GM12878 (cell line): ENCODE data around the gene MRTFA. TPM values are rescaled to one million over a fixed set of nuclear protein-coding genes. Genes with fewer than 3 reads are reported as not detected.

Experiments
- ATAC-seq: fragments of 200-7000 bp; cut with Tn5 transposase; 3 replicates; pipeline ENCODE4 v1.9.1; 2020; ENCODE audit warnings: mild to moderate bottlenecking, moderate library complexity
- BruUV-seq: library from RNA; stranded (reverse); fragments of 400-500 nt; replicated peaks from 2 replicates; lab custom pipeline; 2021; lab: Mats Ljungman, UMichigan
- CTCF ChIA-PET: fragments of 300-600 bp; sonication (Branson Sonifier 250); formaldehyde crosslinking; extraction: SDS; loops from one replicate; lab custom pipeline; 2021; ENCODE audit warnings: inconsistent platforms; lab: Yijun Ruan, JAX
- POLR2A ChIA-PET: fragments of 350-600 bp; formaldehyde crosslinking; extraction: SDS; loops from one replicate; lab custom pipeline; 2021; ENCODE audit warnings: inconsistent platforms; lab: Charles Lee
- RAD21 ChIA-PET: fragments of 300-600 bp; sonication (Branson Sonifier 250); formaldehyde crosslinking; loops from one replicate; lab custom pipeline; 2023; ENCODE audit warnings: antibody characterized with exemption; ENCODE audit not compliant: unreplicated experiment; lab: Charles Lee
- SMC1A ChIA-PET: fragments of 300-600 bp; sonication (Branson Sonifier 250); formaldehyde crosslinking; loops from one replicate; lab custom pipeline; 2023; ENCODE audit not compliant: unreplicated experiment, uncharacterized antibody; lab: Charles Lee
- DNase-seq: peaks from one replicate; pipeline ENCODE4 v3.0.0-alpha.2; 2011; ENCODE audit warnings: low read depth, low spot score
- FAIRE-seq: peaks from 3 replicates; lab custom pipeline; 2011; peaks lifted over from hg19 to GRCh38; lab: Jason Lieb, UNC
- H2AFZ ChIP-seq: 2 replicates; pipeline ENCODE4 v1.6.0; 2011; ENCODE audit warnings: low read depth, low read length, control low read depth; ENCODE audit not compliant: control insufficient read depth
- H3K27ac ChIP-seq: 2 replicates; pipeline ENCODE4 v1.5.1; 2011; ENCODE audit warnings: control low read depth; ENCODE audit not compliant: control insufficient read depth, insufficient read depth
- H3K27me3 ChIP-seq, 2 experiments: replicated peaks in 1 of 2; 2 replicates each; pipeline versions ENCODE4 v1.6.0 to v1.6.1; 2011; ENCODE audit warnings: low read length in 1 of 2; ENCODE audit not compliant: control insufficient read depth in 2 of 2, insufficient read depth in 2 of 2
- H3K36me3 ChIP-seq, 2 experiments: 2 replicates each; pipeline ENCODE4 v1.5.1; 2011; ENCODE audit warnings: low read length in 1 of 2; ENCODE audit not compliant: control insufficient read depth in 2 of 2, insufficient read depth in 2 of 2
- H3K4me1 ChIP-seq: 2 replicates; pipeline ENCODE4 v1.6.1; 2011; ENCODE audit warnings: mild to moderate bottlenecking, low read length, moderate library complexity, mixed read lengths; ENCODE audit not compliant: control insufficient read depth, insufficient read depth
- H3K4me2 ChIP-seq: 2 replicates; pipeline ENCODE4 v1.6.0; 2011; ENCODE audit warnings: control low read depth; ENCODE audit not compliant: control insufficient read depth, insufficient read depth
- H3K4me3 ChIP-seq: fragments of 200-600 bp; sonication (generic); 2 replicates; pipeline ENCODE4 v1.5.1; 2016
- H3K79me2 ChIP-seq: 2 replicates; pipeline ENCODE4 v1.6.0; 2011; ENCODE audit warnings: low read length; ENCODE audit not compliant: control insufficient read depth, insufficient read depth
- H3K9ac ChIP-seq: 2 replicates; pipeline ENCODE4 v1.8.0; 2011; ENCODE audit warnings: low read length, control low read depth, mixed read lengths; ENCODE audit not compliant: control insufficient read depth, insufficient read depth
- H3K9me3 ChIP-seq: replicated peaks from 3 replicates; pipeline ENCODE4 v1.5.1; 2011; ENCODE audit warnings: mild to moderate bottlenecking, low read length; ENCODE audit not compliant: control insufficient read depth, insufficient read depth
- H4K20me1 ChIP-seq: 2 replicates; pipeline ENCODE4 v1.6.0; 2011; ENCODE audit not compliant: control insufficient read depth, insufficient read depth
- EED ChIP-seq: sonication (generic); IDR thresholded peaks from 2 replicates; pipeline ENCODE4 v1.6.1; 2016; ENCODE audit warnings: antibody characterized with exemption, low read depth
- KDM1A ChIP-seq: fragments of 200-600 bp; sonication (generic); IDR thresholded peaks from 2 replicates; pipeline ENCODE4 v1.6.1; 2016; ENCODE audit warnings: borderline replicate concordance
- NR2C1 ChIP-seq: fragments of 450-650 bp; IDR thresholded peaks from 2 replicates; pipeline ENCODE4 v1.6.1; 2017; ENCODE audit warnings: antibody characterized with exemption, mild to moderate bottlenecking, moderate library complexity
- NRF1 ChIP-seq: conservative IDR thresholded peaks from 2 replicates; pipeline ENCODE4 v1.6.1; 2011; ENCODE audit warnings: mild to moderate bottlenecking, low read depth, low read length, improper control_type of control experiment
- POU2F2 ChIP-seq: IDR thresholded peaks from 3 replicates; pipeline ENCODE4 v1.6.1; 2011; ENCODE audit warnings: low read depth, mild to moderate bottlenecking, low read length, borderline replicate concordance
- RAD51 ChIP-seq: fragments of 450-650 bp; IDR thresholded peaks from 2 replicates; pipeline ENCODE4 v1.6.1; 2016; ENCODE audit warnings: moderate library complexity, mild to moderate bottlenecking, inconsistent platforms
- RCOR1 ChIP-seq: conservative IDR thresholded peaks from 2 replicates; pipeline ENCODE4 v1.6.1; 2012; ENCODE audit warnings: low read depth, low read length, improper control_type of control experiment
- RFX5 ChIP-seq: IDR thresholded peaks from 2 replicates; pipeline ENCODE4 v1.6.1; 2011; ENCODE audit warnings: low read depth, low read length, improper control_type of control experiment
- SMC3 ChIP-seq: IDR thresholded peaks from 2 replicates; pipeline ENCODE4 v1.6.1; 2011; ENCODE audit warnings: low read length, improper control_type of control experiment, borderline replicate concordance
- ZNF384 ChIP-seq: IDR thresholded peaks from 2 replicates; pipeline ENCODE4 v1.6.1; 2012; ENCODE audit warnings: low read depth, mild to moderate bottlenecking, low read length, improper control_type of control experiment, borderline replicate concordance
- ZSCAN29 ChIP-seq: fragments of 450-650 bp; IDR thresholded peaks from 2 replicates; pipeline ENCODE4 v1.6.1; 2017; ENCODE audit warnings: mild to moderate bottlenecking, moderate library complexity
- ZZZ3 ChIP-seq: IDR thresholded peaks from 2 replicates; pipeline ENCODE4 v1.6.1; 2011; ENCODE audit warnings: low read depth; ENCODE audit not compliant: control insufficient read depth, insufficient read length
- WGBS: methylation state at CpG from one replicate; pipeline ENCODE4 v1.1.6; 2016; ENCODE audit warnings: low lambda C conversion rate; ENCODE audit not compliant: insufficient replicate concordance, insufficient coverage; ENCODE audit errors: missing lambda C conversion rate; 5-methylcytosine and 5-hydroxymethylcytosine counted together
- in situ Hi-C: fragments of 300-500 bp; cut with MboI; formaldehyde crosslinking; loops from 9 replicates; pipeline ENCODE4 v1.14.3; 2018; ENCODE audit warnings: mixed read lengths
- intact Hi-C: fragments of 100-400 bp; cut with micrococcal nuclease; formaldehyde crosslinking; loops from one replicate; pipeline ENCODE4 v1.14.2; 2022; ENCODE audit not compliant: unreplicated experiment
- polyA plus RNA-seq, 11 experiments: library from polyadenylated mRNA; depleted of rRNA in 4 of 11; unstranded in 6 of 11; stranded (reverse) in 5 of 11; fragments of >200 nt; fragmentation: Nextera tagmentation in 4 of 11; fragmentation: Illumina TruSeq in 1 of 11; extraction: Ambion mirVana in 4 of 11; extraction: Trizol in 1 of 11; gene quantifications; 1 replicate in 1 of 11; 2 replicates in 10 of 11; pipeline versions ENCODE4 v1.2.1 to v1.2.3, GENCODE V29; 2011 to 2016; ENCODE audit warnings: inconsistent platforms in 2 of 11, missing spikeins in 2 of 11, low read depth in 1 of 11
- total RNA-seq, 4 experiments: library from RNA; depleted of rRNA in 3 of 4; stranded (reverse); fragments of >200 nt in 3 of 4; fragmentation: Illumina TruSeq in 1 of 4; extraction: Trizol in 1 of 4; gene quantifications; 2 replicates each; pipeline versions ENCODE4 v1.2.1 to v1.2.3, GENCODE V29; 2013 to 2021
- TF ChIP-seq, protein P1 (sequence below): IDR thresholded peaks from 2 replicates; pipeline ENCODE4 v1.6.1; 2011; ENCODE audit warnings: low read depth, low read length, improper control_type of control experiment, borderline replicate concordance
- TF ChIP-seq, protein P2 (sequence below): IDR thresholded peaks from 2 replicates; pipeline ENCODE4 v1.6.1; 2012; ENCODE audit warnings: improper control_type of control experiment, low read depth, low read length; ENCODE audit not compliant: insufficient replicate concordance
- TF ChIP-seq, protein P3 (sequence below), 3 experiments: IDR thresholded peaks in 2 of 3; conservative IDR thresholded peaks in 1 of 3; 2 replicates each; pipeline ENCODE4 v1.5.1; 2011; ENCODE audit warnings: low read depth in 3 of 3, low read length in 3 of 3, mild to moderate bottlenecking in 3 of 3, control low read depth in 2 of 3, moderate library complexity in 2 of 3, inconsistent platforms in 1 of 3, mixed read lengths in 1 of 3; ENCODE audit not compliant: control insufficient read depth in 2 of 3, insufficient read depth in 1 of 3; ENCODE audit errors: extremely low read depth in 1 of 3

The MRTFA gene
- total and polyA plus RNA-seq, 10 of the 15 experiments (the other 5 are each of a cell fraction or from before 2014, with no cell fraction given) = 2.0 to 63.9 (median 17.9) TPM

DNA sequence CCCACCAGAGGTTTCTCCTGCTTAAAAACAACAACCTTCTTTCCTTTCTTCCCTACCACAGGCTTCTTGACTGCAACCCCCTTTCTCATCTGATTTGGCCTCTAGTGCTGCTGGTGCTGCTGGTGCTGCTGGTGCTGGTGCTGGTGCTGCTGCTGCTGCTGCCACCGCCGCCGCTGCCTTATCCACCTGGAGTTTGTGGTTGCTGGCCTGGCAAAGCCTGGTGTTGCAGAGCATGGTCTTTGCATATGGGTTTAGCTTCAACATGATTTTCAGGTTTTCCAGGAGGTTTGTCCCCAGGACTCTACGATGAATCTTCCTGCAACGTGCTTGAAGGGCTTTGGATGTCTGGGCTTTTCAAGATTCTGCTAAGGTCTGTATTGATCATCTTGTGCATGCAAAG lies 49.7 kb downstream of the MRTFA start:
- H3K4me1 ChIP-seq = peaks cover 30% of the 10 kb centered on the region
- H3K36me3 ChIP-seq = peaks cover 0 to 3% of the 10 kb centered on the region in 2 experiments; a peak in 2 of 4 replicates
- FAIRE-seq = no peak
- ChIA-PET RAD21 (interaction anchor here (0.7 to 1.5 kb wide), 4 partner anchors 11 to 55 kb away, joined by 3 read pairs; no protein-coding TSS in a partner anchor), CTCF (interaction anchor here (0.8 to 1.7 kb wide), 2 partner anchors 9 to 59 kb away, joined by 3 to 5 read pairs; no protein-coding TSS in a partner anchor), POLR2A (interaction anchor here (0.5 to 1.1 kb wide), 3 partner anchors 15 to 58 kb away, joined by 3 to 7 read pairs (median 4); no protein-coding TSS in a partner anchor), SMC1A (interaction anchor here (0.7 to 1.5 kb wide), 6 partner anchors 11 to 57 kb away, joined by 3 to 6 read pairs (median 4); no protein-coding TSS in a partner anchor)
- H4K20me1 ChIP-seq = no peaks in the 10 kb centered on the region
- no peak for DNase-seq
- ATAC-seq = no peak
- BruUV-seq = no TSS peak
- H3K79me2 ChIP-seq = peaks cover 36% of the 10 kb centered on the region
- H3K9ac ChIP-seq = no peak overlapping the region
- H3K27me3 ChIP-seq = no peaks in the 10 kb centered on the region
- no peak overlapping the region for H3K4me3 ChIP-seq
- WGBS = 100% methylated on average over 5 of the region's 5 CpGs
- in situ Hi-C loops = no loop called here
- H2AFZ ChIP-seq = no peak overlapping the region
- H3K9me3 ChIP-seq = peaks cover 2% of the 10 kb centered on the region; the same call in 2 of the 3 replicates
- no peak overlapping the region for H3K4me2 ChIP-seq
- no peak overlapping the region for H3K27ac ChIP-seq
- intact Hi-C loops = no loop called here
- TF ChIP-seq NR2C1 = no peak
- TF ChIP-seq, protein P1, sequence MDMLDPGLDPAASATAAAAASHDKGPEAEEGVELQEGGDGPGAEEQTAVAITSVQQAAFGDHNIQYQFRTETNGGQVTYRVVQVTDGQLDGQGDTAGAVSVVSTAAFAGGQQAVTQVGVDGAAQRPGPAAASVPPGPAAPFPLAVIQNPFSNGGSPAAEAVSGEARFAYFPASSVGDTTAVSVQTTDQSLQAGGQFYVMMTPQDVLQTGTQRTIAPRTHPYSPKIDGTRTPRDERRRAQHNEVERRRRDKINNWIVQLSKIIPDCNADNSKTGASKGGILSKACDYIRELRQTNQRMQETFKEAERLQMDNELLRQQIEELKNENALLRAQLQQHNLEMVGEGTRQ = no peak
- no peak for TF ChIP-seq ZNF384
- no peak for TF ChIP-seq RFX5
- TF ChIP-seq, protein P2, sequence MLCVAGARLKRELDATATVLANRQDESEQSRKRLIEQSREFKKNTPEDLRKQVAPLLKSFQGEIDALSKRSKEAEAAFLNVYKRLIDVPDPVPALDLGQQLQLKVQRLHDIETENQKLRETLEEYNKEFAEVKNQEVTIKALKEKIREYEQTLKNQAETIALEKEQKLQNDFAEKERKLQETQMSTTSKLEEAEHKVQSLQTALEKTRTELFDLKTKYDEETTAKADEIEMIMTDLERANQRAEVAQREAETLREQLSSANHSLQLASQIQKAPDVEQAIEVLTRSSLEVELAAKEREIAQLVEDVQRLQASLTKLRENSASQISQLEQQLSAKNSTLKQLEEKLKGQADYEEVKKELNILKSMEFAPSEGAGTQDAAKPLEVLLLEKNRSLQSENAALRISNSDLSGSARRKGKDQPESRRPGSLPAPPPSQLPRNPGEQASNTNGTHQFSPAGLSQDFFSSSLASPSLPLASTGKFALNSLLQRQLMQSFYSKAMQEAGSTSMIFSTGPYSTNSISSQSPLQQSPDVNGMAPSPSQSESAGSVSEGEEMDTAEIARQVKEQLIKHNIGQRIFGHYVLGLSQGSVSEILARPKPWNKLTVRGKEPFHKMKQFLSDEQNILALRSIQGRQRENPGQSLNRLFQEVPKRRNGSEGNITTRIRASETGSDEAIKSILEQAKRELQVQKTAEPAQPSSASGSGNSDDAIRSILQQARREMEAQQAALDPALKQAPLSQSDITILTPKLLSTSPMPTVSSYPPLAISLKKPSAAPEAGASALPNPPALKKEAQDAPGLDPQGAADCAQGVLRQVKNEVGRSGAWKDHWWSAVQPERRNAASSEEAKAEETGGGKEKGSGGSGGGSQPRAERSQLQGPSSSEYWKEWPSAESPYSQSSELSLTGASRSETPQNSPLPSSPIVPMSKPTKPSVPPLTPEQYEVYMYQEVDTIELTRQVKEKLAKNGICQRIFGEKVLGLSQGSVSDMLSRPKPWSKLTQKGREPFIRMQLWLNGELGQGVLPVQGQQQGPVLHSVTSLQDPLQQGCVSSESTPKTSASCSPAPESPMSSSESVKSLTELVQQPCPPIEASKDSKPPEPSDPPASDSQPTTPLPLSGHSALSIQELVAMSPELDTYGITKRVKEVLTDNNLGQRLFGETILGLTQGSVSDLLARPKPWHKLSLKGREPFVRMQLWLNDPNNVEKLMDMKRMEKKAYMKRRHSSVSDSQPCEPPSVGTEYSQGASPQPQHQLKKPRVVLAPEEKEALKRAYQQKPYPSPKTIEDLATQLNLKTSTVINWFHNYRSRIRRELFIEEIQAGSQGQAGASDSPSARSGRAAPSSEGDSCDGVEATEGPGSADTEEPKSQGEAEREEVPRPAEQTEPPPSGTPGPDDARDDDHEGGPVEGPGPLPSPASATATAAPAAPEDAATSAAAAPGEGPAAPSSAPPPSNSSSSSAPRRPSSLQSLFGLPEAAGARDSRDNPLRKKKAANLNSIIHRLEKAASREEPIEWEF = no peak
- TF ChIP-seq, protein P3, sequence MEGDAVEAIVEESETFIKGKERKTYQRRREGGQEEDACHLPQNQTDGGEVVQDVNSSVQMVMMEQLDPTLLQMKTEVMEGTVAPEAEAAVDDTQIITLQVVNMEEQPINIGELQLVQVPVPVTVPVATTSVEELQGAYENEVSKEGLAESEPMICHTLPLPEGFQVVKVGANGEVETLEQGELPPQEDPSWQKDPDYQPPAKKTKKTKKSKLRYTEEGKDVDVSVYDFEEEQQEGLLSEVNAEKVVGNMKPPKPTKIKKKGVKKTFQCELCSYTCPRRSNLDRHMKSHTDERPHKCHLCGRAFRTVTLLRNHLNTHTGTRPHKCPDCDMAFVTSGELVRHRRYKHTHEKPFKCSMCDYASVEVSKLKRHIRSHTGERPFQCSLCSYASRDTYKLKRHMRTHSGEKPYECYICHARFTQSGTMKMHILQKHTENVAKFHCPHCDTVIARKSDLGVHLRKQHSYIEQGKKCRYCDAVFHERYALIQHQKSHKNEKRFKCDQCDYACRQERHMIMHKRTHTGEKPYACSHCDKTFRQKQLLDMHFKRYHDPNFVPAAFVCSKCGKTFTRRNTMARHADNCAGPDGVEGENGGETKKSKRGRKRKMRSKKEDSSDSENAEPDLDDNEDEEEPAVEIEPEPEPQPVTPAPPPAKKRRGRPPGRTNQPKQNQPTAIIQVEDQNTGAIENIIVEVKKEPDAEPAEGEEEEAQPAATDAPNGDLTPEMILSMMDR (IDR thresholded peaks at IDR 0.05 in 2 of 3, conservative IDR thresholded peaks at IDR 0.05 in 1 of 3; ENCODE audit: control insufficient read depth in 2 of 3, extremely low read depth in 1 of 3, insufficient read depth in 1 of 3, low read depth in 3 of 3, low read length in 3 of 3) = no peak
- no peak for TF ChIP-seq EED
- TF ChIP-seq NRF1 = no peak
- no peak for TF ChIP-seq RCOR1
- no peak for TF ChIP-seq RAD51
- TF ChIP-seq POU2F2 = no peak
- TF ChIP-seq SMC3 = no peak
- TF ChIP-seq ZZZ3 = no peak
- no peak for TF ChIP-seq KDM1A
- no peak for TF ChIP-seq ZSCAN29
